NCI-H2227 (cell line): ENCODE measurements around the gene LILRA2.
"Not testable (repeated sequence)": the region's sequence is repeated elsewhere in the genome, so short reads cannot be mapped to it uniquely, and the experiment has no call there.

Experiments used
- DNase-seq: peaks from one replicate; lab custom pipeline; 2025; ENCODE audit not compliant: unreplicated experiment; lab: John Stamatoyannopoulos, UW

Gene LILRA2

GRCh38 chr19:54608792-54609191 lies 35.2 kb downstream of the LILRA2 start:
- no peak for DNase-seq

DNA sequence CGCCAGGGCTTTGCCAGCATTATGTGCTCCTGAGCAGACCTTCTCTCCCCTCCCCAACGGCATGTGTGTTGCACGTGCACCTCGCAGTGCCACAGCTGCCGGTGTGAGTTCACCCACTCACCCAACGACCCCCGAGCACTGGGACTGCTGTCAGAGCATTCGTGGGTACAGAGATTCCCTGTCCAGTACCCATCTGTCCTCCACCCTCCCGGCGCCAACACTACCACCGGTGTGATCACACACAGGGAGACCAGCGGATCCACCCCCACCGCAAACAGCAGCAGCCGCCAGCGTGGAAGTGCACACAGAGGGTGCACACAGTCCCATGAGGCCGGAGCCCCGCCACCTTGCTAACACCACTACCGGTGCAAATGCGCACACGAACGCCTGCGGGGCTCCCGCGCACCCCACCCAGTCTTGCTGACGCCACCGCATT lies 35.8 kb downstream of the LILRA2 start:
- DNase-seq = no peak

GRCh38 chr19:54612428-54612827 lies 38.8 kb downstream of the LILRA2 start:
- DNase-seq = no peak

DNA sequence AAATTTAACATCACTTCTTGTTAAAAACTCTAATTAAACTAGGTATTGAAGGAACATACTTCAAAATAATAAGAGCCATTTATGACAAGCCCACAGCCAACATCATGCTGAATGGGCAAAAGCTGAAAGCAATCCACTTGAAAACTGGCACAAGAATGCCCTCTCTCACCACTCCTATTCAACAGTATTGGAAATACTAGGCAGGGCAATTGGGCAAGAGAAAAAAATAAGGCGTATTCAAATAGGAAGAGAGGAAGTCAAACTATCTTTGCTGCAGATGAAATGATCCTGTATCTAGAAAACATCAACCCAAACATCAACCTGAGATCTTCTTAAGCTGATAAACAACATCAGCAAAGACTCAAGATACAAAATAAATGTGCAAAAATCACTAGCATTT lies 41.1 kb downstream of the LILRA2 start:
- DNase-seq = no peak

DNA sequence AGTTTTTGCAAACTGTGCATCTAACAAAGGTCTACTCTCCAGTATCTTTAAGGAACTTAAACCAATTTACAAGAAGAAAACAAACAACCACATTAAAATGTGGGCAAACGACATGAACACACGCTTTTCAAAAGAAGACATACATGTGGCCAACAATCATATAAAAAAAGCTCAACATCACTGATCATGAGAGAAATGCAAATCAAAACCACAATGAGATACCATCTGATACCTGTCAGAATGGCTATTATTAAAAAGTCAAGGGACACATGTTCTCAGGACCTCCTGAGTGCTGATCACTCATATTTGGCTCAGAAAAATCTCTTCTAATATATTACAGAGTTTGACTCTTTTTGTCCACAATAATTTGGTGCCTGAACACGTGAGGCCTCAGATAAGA lies 42.5 kb downstream of the LILRA2 start:
- no peak for DNase-seq

DNA sequence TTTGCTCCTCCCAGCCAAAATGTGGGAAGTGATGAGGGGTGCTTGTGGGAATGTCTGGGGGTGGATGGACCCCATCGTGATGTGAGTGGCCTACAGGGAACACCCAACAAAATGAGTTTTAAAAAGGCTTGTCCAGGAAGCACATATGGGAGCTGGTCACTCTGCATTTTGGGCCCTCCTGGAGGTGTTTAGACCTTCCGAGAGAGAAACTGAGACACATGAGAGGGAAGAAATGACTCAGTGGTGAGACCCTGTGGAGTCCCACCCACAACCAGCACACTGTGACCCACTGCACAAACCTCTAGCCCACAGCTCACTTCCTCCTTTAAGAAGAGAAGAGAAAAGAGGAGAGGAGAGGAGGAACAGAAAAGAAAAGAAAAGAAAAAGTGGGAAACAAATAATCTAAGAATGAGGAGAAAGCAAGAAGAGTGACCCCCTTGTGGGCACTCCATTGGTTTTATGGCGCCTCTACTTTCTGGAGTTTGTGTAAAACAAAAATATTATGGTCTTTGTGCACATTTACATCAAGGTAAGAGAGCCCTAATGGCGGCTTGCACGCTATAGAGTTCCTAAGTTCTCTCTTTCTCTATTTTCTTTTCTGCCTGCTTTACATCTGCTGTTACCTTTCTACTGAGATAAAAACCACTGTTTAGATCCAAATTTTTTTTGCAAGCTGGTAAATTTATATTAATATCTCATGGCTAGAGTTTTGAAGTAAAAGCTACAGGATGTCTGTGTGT lies 43.4 kb downstream of the LILRA2 start:
- no peak for DNase-seq

DNA sequence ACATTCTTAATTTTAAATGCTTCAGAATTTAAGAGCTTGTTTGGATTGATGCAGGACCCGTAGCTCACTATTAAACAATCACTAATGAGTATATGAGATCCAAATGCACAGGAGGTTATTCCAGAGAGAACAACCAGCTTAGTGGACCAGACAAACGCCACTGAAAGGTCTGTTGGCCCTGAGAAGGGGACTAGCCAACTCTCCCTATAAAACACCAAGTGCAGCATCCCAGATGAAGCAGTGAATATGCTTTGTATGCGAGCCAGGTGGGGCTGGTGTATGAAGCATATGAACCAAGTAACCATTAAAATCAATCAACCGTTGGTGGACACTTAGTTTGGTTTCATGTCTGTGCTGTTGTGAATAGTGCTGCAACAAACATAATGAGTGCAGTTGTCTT lies 46.9 kb downstream of the LILRA2 start:
- DNase-seq = no peak

GRCh38 chr19:54622431-54622830 lies 48.8 kb downstream of the LILRA2 start:
- DNase-seq = no peak

GRCh38 chr19:54624234-54624633 lies 50.6 kb downstream of the LILRA2 start:
- DNase-seq = not testable (repeated sequence)

GRCh38 chr19:54624934-54625730 lies 51.5 kb downstream of the LILRA2 start:
- DNase-seq = not testable (repeated sequence)

- no peak for DNase-seq
Observed at GRCh38 chr19:54626757-54627156, 53.2 kb downstream of the LILRA2 start.

DNA sequence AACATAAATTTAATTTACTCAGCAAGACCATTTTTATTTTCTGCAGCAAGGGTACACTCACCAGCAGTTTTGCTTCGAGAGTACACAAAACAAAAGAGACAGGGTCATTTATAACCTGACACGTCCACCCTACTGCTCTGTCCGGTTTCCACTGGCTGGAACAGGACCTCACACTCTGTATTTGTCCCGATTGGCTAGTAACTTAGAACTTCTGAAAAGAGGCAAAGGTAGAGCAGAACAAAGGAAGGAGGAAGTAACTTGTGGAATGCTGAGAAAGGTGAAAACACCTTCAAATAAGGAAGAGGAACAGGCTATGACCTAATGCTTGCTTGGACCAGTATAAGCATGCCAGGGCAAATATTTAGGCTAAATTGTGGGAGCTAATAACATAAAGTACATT lies 54.3 kb downstream of the LILRA2 start:
- not testable (repeated sequence) for DNase-seq

GRCh38 chr19:54630262-54630661 lies 56.7 kb downstream of the LILRA2 start, which contains the start of gene LILRB1:
Gene LILRB1, plus strand, starts transcription at chr19:54630484. Its CDS starts 590 bp downstream, at chr19:54631074.
- not testable (repeated sequence) for DNase-seq

- no peak for DNase-seq
Observed at GRCh38 chr19:54630782-54631181, 57.2 kb downstream of the LILRA2 start.

DNA sequence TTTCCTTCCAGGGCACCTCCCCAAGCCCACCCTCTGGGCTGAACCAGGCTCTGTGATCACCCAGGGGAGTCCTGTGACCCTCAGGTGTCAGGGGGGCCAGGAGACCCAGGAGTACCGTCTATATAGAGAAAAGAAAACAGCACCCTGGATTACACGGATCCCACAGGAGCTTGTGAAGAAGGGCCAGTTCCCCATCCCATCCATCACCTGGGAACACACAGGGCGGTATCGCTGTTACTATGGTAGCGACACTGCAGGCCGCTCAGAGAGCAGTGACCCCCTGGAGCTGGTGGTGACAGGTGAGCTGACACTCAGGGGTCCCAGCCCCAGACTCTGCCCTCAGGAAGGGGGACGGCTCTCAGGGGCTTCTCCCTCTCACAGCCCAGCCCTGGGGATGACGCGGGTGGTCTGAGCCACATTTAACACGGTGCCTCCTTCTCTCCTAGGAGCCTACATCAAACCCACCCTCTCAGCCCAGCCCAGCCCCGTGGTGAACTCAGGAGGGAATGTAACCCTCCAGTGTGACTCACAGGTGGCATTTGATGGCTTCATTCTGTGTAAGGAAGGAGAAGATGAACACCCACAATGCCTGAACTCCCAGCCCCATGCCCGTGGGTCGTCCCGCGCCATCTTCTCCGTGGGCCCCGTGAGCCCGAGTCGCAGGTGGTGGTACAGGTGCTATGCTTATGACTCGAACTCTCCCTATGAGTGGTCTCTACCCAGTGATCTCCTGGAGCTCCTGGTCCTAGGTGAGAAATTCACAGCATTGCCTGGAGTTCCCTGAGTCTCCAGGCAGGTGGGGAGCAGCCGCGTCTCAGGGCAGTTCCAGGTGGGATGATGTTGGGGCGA lies 58.1 kb downstream of the LILRA2 start:
- not testable (repeated sequence) for DNase-seq

- not testable (repeated sequence) for DNase-seq
Observed at GRCh38 chr19:54632517-54632916, 58.9 kb downstream of the LILRA2 start.

- no peak for DNase-seq
Observed at GRCh38 chr19:54633401-54633800, 59.8 kb downstream of the LILRA2 start.

GRCh38 chr19:54636081-54636480 lies 62.5 kb downstream of the LILRA2 start:
- DNase-seq = not testable (repeated sequence)

DNA sequence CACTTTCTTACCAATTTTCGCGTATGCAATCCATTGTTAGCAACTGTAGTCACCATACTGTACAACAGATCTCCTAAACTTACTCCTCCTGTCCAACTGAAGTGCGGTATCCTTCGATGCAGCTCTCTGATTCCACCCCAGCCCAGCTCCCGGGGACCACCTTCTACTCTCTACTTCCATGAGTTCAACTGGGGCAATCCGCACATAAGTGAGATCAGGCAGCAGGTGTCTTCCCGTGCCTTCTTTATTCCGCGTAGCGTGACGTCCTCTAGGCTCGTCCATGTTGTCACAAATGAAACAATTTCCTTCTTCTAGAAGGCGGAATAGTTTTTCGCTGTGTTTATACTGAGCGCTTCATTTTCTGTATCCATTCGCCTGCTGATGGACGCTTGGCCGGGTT lies 65.1 kb downstream of the LILRA2 start:
- no peak for DNase-seq
